Mucosa of descending colon (tissue), 3 donors: Measurements from ENCODE around the gene CLDN6. TPM values are rescaled to one million over a fixed set of nuclear protein-coding genes. Genes with fewer than 3 reads are reported as not detected.

Source experiments
- ATAC-seq: fragments of 200-7000 bp; cut with Tn5 transposase; one replicate; pipeline ENCODE4 v1.9.1; 2020; ENCODE audit warnings: mild to moderate bottlenecking, moderate library complexity
- DNase-seq, 3 donors: peaks; one replicate each; pipeline ENCODE4 v3.0.0-alpha.2; 2020
- H3K36me3 ChIP-seq: fragments of 200-600 bp; one replicate; pipeline ENCODE4 v1.8.0; 2021; ENCODE audit warnings: low read depth, mild to moderate bottlenecking
- H3K4me1 ChIP-seq: fragments of 200-600 bp; one replicate; pipeline ENCODE4 v1.8.0; 2021; ENCODE audit warnings: low read depth, mild to moderate bottlenecking
- H3K4me3 ChIP-seq: fragments of 200-600 bp; one replicate; pipeline ENCODE4 v1.8.0; 2021; ENCODE audit warnings: mild to moderate bottlenecking
- H3K9me3 ChIP-seq: fragments of 200-600 bp; one replicate; pipeline ENCODE4 v1.8.0; 2021; ENCODE audit warnings: mild to moderate bottlenecking
- CTCF ChIP-seq: fragments of 200-600 bp; IDR thresholded peaks from one replicate; pipeline ENCODE4 v1.8.0; 2022; ENCODE audit warnings: antibody characterized with exemption, mild to moderate bottlenecking
- intact Hi-C, 2 donors: fragments of 100-400 bp; cut with DNase I in 1 of 2; cut with micrococcal nuclease in 1 of 2; formaldehyde crosslinking; loops; one replicate each; pipeline versions ENCODE4 v1.11.0 to v1.11.1; 2022; cut with DNase I, micrococcal nuclease
- total RNA-seq, 3 donors: library from RNA; stranded (reverse); fragmentation: NEBNext Ultra II Directional in 2 of 3; extraction: Animal tissue kit (Norgen Biotek cat#: 25700) in 2 of 3; gene quantifications; one replicate each; pipeline versions ENCODE4 v1.2.1 to v1.2.4, GENCODE V29; 2021 to 2023
- donor health status: DM: no; HTN: no; CAD: no; lungs with moderate emphysema.
- donor health status: DM: no; HTN: no; CAD: no.
- donor health status: DM: no; HTN: yes; CAD: no.

The CLDN6 gene
- total RNA-seq, 3 donors from 2014 or later, result not detected

GRCh38 chr16:3030222-3031212 is 12.5 kb upstream of the CLDN6 start:
- Histone ChIP-seq H3K4me1 (peaks cover 30% of the 10 kb centered on the region), H3K4me3 (no peak overlapping the region), H3K36me3 (no peaks in the 10 kb centered on the region), H3K9me3 (no peaks in the 10 kb centered on the region)
- peak in 1 of 3 donors; percentile 42 for DNase-seq
- no peak for TF ChIP-seq CTCF
- ATAC-seq, result no peak
- intact Hi-C loops, result no loop called here

- DNase-seq, result peak in 1 of 3 donors; percentile 50
- H3K4me3 ChIP-seq, result no peak overlapping the region
These were observed 11.7 kb upstream of the CLDN6 start for GRCh38 chr16:3029491-3030221.

GRCh38 chr16:3028716-3029319 is 10.8 kb upstream of the CLDN6 start:
- Histone ChIP-seq H3K4me3 (no peak overlapping the region), H3K4me1 (peaks cover 37% of the 10 kb centered on the region)
- intact Hi-C loops, result no loop called here

More at GRCh38 chr16:3029491-3030221, 11.7 kb upstream of the CLDN6 start:
- Histone ChIP-seq H3K36me3 (no peaks in the 10 kb centered on the region), H3K9me3 (no peaks in the 10 kb centered on the region), H3K4me1 (peaks cover 34% of the 10 kb centered on the region)
- no peak for ATAC-seq
- intact Hi-C loops, result no loop called here
- no peak for TF ChIP-seq CTCF

GRCh38 chr16:3027983-3028715 is 10.2 kb upstream of the CLDN6 start:
- intact Hi-C loops, result no loop called here
- DNase-seq (peak; percentile 91 to 95 (median 95)), ATAC-seq (peak; percentile 80)
- H3K4me1 ChIP-seq, result peaks cover 40% of the 10 kb centered on the region
- TF ChIP-seq CTCF, result peak; percentile 95
- no peaks in the 10 kb centered on the region for H3K36me3 ChIP-seq
- H3K9me3 ChIP-seq, result no peaks in the 10 kb centered on the region
- H3K4me3 ChIP-seq, result no peak overlapping the region

More at GRCh38 chr16:3028716-3029319, 10.8 kb upstream of the CLDN6 start:
- TF ChIP-seq CTCF, result no peak
- Histone ChIP-seq H3K9me3 (no peaks in the 10 kb centered on the region), H3K36me3 (no peaks in the 10 kb centered on the region)
- ATAC-seq (no peak), DNase-seq (peak in 2 of 3 donors; percentile 54 to 63)

GRCh38 chr16:3027489-3027795 is 9.5 kb upstream of the CLDN6 start:
- ATAC-seq, result no peak
- Histone ChIP-seq H3K4me3 (no peak overlapping the region), H3K4me1 (peaks cover 47% of the 10 kb centered on the region), H3K9me3 (no peaks in the 10 kb centered on the region), H3K36me3 (no peaks in the 10 kb centered on the region)
- intact Hi-C loops, result no loop called here
- no peak for TF ChIP-seq CTCF
- peak in 1 of 3 donors; percentile 7 for DNase-seq
